Keratinocyte (primary cell): ENCODE data around the gene CPT1B. TPM values are rescaled to one million over a fixed set of nuclear protein-coding genes. Genes with fewer than 3 reads are reported as not detected.

Experiments used
- DNase-seq: peaks from one replicate; pipeline ENCODE4 v3.0.0-alpha.2; 2011; ENCODE audit warnings: low read depth, missing footprints, low spot score
- FAIRE-seq: peaks from 2 replicates; lab custom pipeline; 2011; peaks lifted over from hg19 to GRCh38; lab: Jason Lieb, UNC
- H2AFZ ChIP-seq: 2 replicates; pipeline ENCODE4 v1.6.0; 2012; ENCODE audit warnings: low read length, control low read depth, inconsistent platforms; ENCODE audit not compliant: control insufficient read depth
- H3K27ac ChIP-seq: 2 replicates; pipeline ENCODE4 v1.5.1; 2011; ENCODE audit warnings: low read length; ENCODE audit not compliant: control insufficient read depth, insufficient read depth
- H3K27me3 ChIP-seq: 3 replicates; pipeline ENCODE4 v1.6.0; 2011; ENCODE audit warnings: low read length; ENCODE audit not compliant: control insufficient read depth, insufficient read depth; ENCODE audit errors: extremely low read depth
- H3K36me3 ChIP-seq, 2 experiments: 2 replicates in 1 of 2; 3 replicates in 1 of 2; pipeline ENCODE4 v1.5.1; 2011; ENCODE audit warnings: low read length in 2 of 2, mild to moderate bottlenecking in 1 of 2; ENCODE audit not compliant: control insufficient read depth in 2 of 2, insufficient read depth in 2 of 2; ENCODE audit errors: extremely low read depth in 1 of 2
- H3K4me1 ChIP-seq: 3 replicates; pipeline ENCODE4 v1.5.1; 2011; ENCODE audit warnings: low read length; ENCODE audit not compliant: control insufficient read depth, insufficient read depth; ENCODE audit errors: extremely low read depth
- H3K4me2 ChIP-seq: 3 replicates; pipeline ENCODE4 v1.6.0; 2011; ENCODE audit warnings: low read depth, low read length; ENCODE audit not compliant: control insufficient read depth, insufficient read depth; ENCODE audit errors: extremely low read depth
- H3K4me3 ChIP-seq, 3 experiments: fragments of 200-600 bp in 1 of 3; sonication (generic) in 1 of 3; 2 replicates in 2 of 3; 3 replicates in 1 of 3; pipeline ENCODE4 v1.5.1; 2011 to 2016; ENCODE audit warnings: low read length in 3 of 3, mild to moderate bottlenecking in 3 of 3, control low read depth in 2 of 3, inconsistent platforms in 1 of 3, low read depth in 1 of 3, mixed read lengths in 1 of 3, mixed run types in 1 of 3, moderate library complexity in 1 of 3; ENCODE audit not compliant: control insufficient read depth in 2 of 3, insufficient read depth in 2 of 3; ENCODE audit errors: extremely low read depth in 1 of 3
- H3K79me2 ChIP-seq: 2 replicates; pipeline ENCODE4 v1.6.0; 2012; ENCODE audit warnings: low read length; ENCODE audit not compliant: control insufficient read depth, insufficient read depth
- H3K9ac ChIP-seq: 3 replicates; pipeline ENCODE4 v1.6.0; 2011; ENCODE audit warnings: low read length; ENCODE audit not compliant: control insufficient read depth, insufficient read depth; ENCODE audit errors: extremely low read depth
- H3K9me1 ChIP-seq: 3 replicates; pipeline ENCODE4 v1.6.0; 2011; ENCODE audit warnings: low read length; ENCODE audit not compliant: control insufficient read depth, insufficient read depth; ENCODE audit errors: extremely low read depth
- H3K9me3 ChIP-seq: 2 replicates; pipeline ENCODE4 v1.5.1; 2012; ENCODE audit warnings: low read depth, low read length; ENCODE audit not compliant: control insufficient read depth
- H4K20me1 ChIP-seq: 3 replicates; pipeline ENCODE4 v1.6.0; 2011; ENCODE audit warnings: low read length; ENCODE audit not compliant: control insufficient read depth, insufficient read depth; ENCODE audit errors: extremely low read depth
- CTCF ChIP-seq, 3 experiments: IDR thresholded peaks in 1 of 3; conservative IDR thresholded peaks in 1 of 3; optimal IDR thresholded peaks in 1 of 3; 2 replicates in 2 of 3; 3 replicates in 1 of 3; pipeline versions ENCODE3 to v1.5.1; 2011; ENCODE audit warnings: low read length in 3 of 3, mild to moderate bottlenecking in 3 of 3, moderate library complexity in 2 of 3, control low read depth in 1 of 3, inconsistent platforms in 1 of 3; ENCODE audit not compliant: insufficient read depth in 2 of 3; ENCODE audit errors: extremely low read depth in 1 of 3
- EZH2 ChIP-seq: IDR thresholded peaks from one replicate; pipeline ENCODE4 v1.6.1; 2012; ENCODE audit warnings: inconsistent platforms, mild to moderate bottlenecking, low read length, moderate library complexity
- dilution Hi-C: fragments of 300-500 bp; cut with MboI; formaldehyde crosslinking; loops from one replicate; pipeline ENCODE4 v1.7.0; 2020; ENCODE audit warnings: low sequenced_read_pairs; ENCODE audit not compliant: extremely low pct_ligation_motif_present
- polyA plus RNA-seq, 5 experiments: library from polyadenylated mRNA; depleted of rRNA in 3 of 5; stranded (reverse) in 3 of 5; stranded (forward) in 1 of 5; unstranded in 1 of 5; fragments of >200 nt; gene quantifications; 1 replicate in 1 of 5; 2 replicates in 3 of 5; 3 replicates in 1 of 5; pipeline versions ENCODE4 v1.2.1 to v1.2.3, GENCODE V29; 2011 to 2012; ENCODE audit warnings: missing spikeins in 2 of 5, low read depth in 1 of 5, low replicate concordance in 1 of 5

The CPT1B gene
- polyA plus RNA-seq, 1 donor (not counting 4 experiments of a cell fraction or from before 2014, with no cell fraction given): 11.0 TPM

- Histone ChIP-seq H3K9me3 (no peaks in the 10 kb centered on the region), H3K9ac (peak overlapping the region; percentile 72), H4K20me1 (no peaks in the 10 kb centered on the region), H2AFZ (peak overlapping the region; percentile 58), H3K79me2 (peaks cover 11% of the 10 kb centered on the region), H3K9me1 (no peaks in the 10 kb centered on the region), H3K4me2 (peak overlapping the region; percentile 99), H3K4me1 (peaks cover 37% of the 10 kb centered on the region), H3K36me3 (peaks cover 0 to 9% of the 10 kb centered on the region in 2 experiments), H3K4me3 (no peak overlapping the region), H3K27ac (peak overlapping the region; percentile 73), H3K27me3 (no peaks in the 10 kb centered on the region)
- DNase-seq: no peak
- dilution Hi-C loops: no loop called here
- TF ChIP-seq EZH2 (no peak), CTCF (optimal IDR thresholded peaks at IDR 0.05 in 1 of 3, IDR thresholded peaks at IDR 0.05 in 1 of 3, conservative IDR thresholded peaks at IDR 0.05 in 1 of 3; ENCODE audit: extremely low read depth in 1 of 3, insufficient read depth in 2 of 3, low read length in 3 of 3) (peak; percentile 15 to 43 (median 25))
- peak; percentile 87 for FAIRE-seq
Observed at GRCh38 chr22:50622723-50623327, 44.6 kb upstream of the CPT1B start.

- Histone ChIP-seq H4K20me1 (no peaks in the 10 kb centered on the region), H3K79me2 (peaks cover 6% of the 10 kb centered on the region), H3K27me3 (no peaks in the 10 kb centered on the region), H3K27ac (peak overlapping the region; percentile 73), H2AFZ (peak overlapping the region; percentile 62), H3K9me1 (no peaks in the 10 kb centered on the region), H3K4me3 (peak overlapping the region; percentile 22 to 68 (median 26)), H3K4me1 (peaks cover 33% of the 10 kb centered on the region), H3K9ac (peak overlapping the region; percentile 72), H3K36me3 (peaks cover 0 to 9% of the 10 kb centered on the region in 2 experiments), H3K4me2 (peak overlapping the region; percentile 99), H3K9me3 (no peaks in the 10 kb centered on the region)
- FAIRE-seq: peak; percentile 67
- DNase-seq: no peak
- dilution Hi-C loops: no loop called here
- TF ChIP-seq EZH2: no peak
- peak; percentile 43 to 59 (median 49) for TF ChIP-seq CTCF (optimal IDR thresholded peaks at IDR 0.05 in 1 of 3, IDR thresholded peaks at IDR 0.05 in 1 of 3, conservative IDR thresholded peaks at IDR 0.05 in 1 of 3; ENCODE audit: extremely low read depth in 1 of 3, insufficient read depth in 2 of 3, low read length in 3 of 3)
Observed at GRCh38 chr22:50621948-50622722, 43.9 kb upstream of the CPT1B start.
